Measurements from ENCODE around the gene ZCCHC18.
"Not testable (repeated sequence)": the region's sequence is repeated elsewhere in the genome, so short reads cannot be mapped to it uniquely, and the experiment has no call there.

The ZCCHC18 gene

DNA sequence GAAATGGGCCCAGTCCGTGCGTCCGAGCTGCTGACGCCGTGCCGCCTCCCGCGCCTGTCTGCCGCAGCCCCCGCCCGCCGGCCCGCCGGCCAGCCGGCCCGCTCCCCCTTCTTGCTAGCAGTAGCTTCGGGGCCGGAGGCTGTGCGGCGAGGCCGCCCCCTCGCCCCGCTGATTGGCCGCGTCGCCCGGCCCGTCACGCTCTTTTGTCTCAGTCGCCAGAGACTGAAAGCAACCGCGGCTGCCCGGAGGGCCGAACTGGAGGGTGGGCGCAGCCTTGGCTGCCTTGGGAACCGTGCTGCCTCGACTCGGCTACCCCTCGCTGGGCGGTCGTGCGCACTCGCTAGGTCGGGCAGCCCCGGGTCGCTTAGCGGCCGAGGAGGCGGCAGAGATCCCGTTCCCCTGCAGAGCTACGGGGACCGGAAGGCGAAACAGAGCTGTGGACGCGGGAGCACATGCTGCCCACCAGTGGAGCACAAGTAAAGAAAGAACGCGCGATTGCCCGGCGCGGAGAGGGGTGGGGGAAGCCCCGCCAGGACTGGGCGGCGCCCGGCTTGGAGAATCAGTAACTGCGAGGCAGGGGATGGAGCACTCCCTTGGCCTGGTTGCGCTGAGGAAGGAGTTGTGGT is at the start of gene ZCCHC18:
TSS of gene ZCCHC18 (plus strand) at position 198 of the 626 bp plus-strand sequence. CDS start 1,589 bp downstream, outside the sequence.
- CTCF ChIA-PET: interaction anchor here (1.0 to 3.7 kb wide), 7 partner anchors 11 to 267 kb away, joined by 3 to 15 read pairs (median 8); partner anchors contain the start of gene SLC25A53
- H3K27ac Mint-ChIP-seq: peak within 1 kb of the TSS; percentile 42
- no peaks in the 10 kb centered on the region for H3K9me3 Mint-ChIP-seq
- peak; percentile 55 for DNase-seq
- peak within 1 kb of the TSS; percentile 80 for H3K4me3 Mint-ChIP-seq
- H3K27me3 Mint-ChIP-seq: peaks cover 4% of the 10 kb centered on the region
- peaks cover 25% of the 10 kb centered on the region for H3K4me1 Mint-ChIP-seq
- no peaks in the 10 kb centered on the region for H3K36me3 Mint-ChIP-seq

DNA sequence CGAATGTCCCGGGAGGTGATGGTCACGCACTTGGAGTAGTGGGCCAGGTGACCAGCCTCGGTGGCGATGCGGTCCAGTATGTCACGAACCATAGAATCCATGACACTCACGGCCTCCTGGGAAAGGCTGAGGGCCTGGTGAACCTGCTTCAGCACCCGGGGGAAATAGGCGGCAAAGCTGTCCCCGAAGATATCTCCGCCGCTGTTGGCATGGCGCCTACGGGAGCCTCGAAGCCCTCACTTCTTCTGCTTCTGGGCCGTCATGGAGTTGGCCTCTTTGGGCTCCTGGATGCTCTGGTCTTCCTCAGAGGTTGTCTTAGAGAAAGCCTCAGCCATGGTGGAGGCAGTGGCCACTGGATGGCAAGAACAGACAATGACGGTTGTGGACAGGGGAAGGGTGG is 49.7 kb upstream of the ZCCHC18 start:
- H3K27me3 Mint-ChIP-seq, CTCF ChIA-PET, H3K9me3 Mint-ChIP-seq, DNase-seq, H3K27ac Mint-ChIP-seq, H3K4me1 Mint-ChIP-seq, H3K36me3 Mint-ChIP-seq, H3K4me3 Mint-ChIP-seq: not testable (repeated sequence)

- CTCF ChIA-PET, H3K27ac Mint-ChIP-seq, DNase-seq, H3K36me3 Mint-ChIP-seq, H3K4me1 Mint-ChIP-seq, H3K27me3 Mint-ChIP-seq, H3K4me3 Mint-ChIP-seq, H3K9me3 Mint-ChIP-seq: not testable (repeated sequence)
Observed at GRCh38 chrX:104075778-104076445, 36.4 kb upstream of the ZCCHC18 start, which contains the start of gene TMSB15C. TMSB15C (minus strand) TSS chrX:104076236.

DNA sequence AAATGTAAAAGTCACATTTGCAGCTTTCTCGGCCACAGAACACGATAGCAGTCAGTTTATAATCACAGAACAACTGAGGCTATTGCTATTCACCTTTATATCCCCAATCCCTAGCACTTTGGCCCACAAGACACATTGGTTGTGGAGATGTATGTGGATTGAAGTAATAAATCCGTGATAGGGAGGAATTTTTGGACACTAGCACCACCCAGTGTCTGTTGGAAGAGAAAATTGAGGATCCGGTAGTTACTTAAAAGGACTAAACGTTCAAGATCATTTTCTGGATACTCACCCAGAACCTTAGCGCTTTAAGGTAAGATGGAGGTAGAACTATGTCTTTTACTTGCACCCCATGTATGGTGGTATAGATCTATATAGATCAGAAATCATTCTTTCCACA is 34.5 kb upstream of the ZCCHC18 start:
- H3K27me3 Mint-ChIP-seq, H3K36me3 Mint-ChIP-seq, DNase-seq, CTCF ChIA-PET, H3K9me3 Mint-ChIP-seq, H3K4me1 Mint-ChIP-seq, H3K27ac Mint-ChIP-seq, H3K4me3 Mint-ChIP-seq: not testable (repeated sequence)

DNA sequence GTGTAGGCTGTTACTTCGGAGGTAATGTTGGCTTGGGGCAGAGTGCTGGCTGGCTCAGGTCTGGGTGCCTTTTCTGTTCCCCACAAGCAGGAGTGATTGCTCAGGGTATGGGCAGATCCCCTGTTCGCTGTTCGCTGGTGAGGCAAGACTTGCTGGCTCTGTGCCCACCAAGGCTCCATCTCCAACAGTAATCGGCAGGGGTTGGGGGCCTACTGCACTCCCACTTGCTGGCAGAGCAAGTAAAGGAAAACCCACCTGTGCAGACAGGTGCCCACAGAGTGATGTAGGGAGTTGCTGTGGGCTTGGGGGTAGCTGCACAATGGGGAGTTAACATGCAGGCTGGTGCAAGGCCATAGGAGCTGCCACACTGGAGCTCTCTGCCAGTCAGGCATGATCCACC is 28.3 kb upstream of the ZCCHC18 start:
- peaks cover 7% of the 10 kb centered on the region for H3K27me3 Mint-ChIP-seq
- no peak for DNase-seq

DNA sequence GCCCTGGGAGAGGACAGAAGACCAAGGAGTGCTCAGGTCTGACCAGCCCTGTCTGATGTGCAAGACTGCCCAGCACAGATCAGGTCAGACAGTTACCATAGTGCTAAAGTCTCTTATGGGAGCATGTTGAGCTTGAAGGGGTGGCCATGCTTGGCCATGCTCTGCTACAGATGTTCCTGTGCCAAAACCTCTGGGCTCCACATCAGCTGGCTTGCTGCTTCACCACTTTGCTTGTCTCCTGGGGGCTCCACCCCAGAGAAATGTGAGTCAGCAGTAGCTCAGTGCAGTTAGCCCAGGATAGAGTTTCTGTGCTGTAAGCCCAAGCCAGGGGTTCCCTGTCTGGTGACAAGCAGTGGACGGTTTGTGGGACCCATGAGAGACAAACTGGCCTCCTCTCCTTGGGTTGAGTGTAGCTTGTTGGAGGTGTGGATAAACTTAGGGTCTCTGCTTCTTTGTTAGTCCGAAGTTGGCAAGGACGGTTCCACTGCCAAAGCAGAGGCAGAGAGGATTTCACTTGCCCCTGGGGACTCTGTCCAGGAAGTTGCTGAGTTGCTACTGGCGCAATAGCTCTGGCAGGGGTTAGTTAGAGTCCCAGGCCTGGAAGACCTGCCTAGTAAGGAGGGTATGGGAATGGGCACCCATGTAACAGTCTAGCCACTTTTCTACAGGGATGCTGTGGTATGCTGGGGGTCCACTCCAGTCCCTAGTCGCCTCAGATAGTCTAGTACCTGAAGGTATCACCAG is 27.6 kb upstream of the ZCCHC18 start:
- H3K36me3 Mint-ChIP-seq: no peaks in the 10 kb centered on the region
- H3K27me3 Mint-ChIP-seq: peaks cover 7% of the 10 kb centered on the region
- H3K27ac Mint-ChIP-seq: no peak overlapping the region
- CTCF ChIA-PET: no interaction called here
- no peaks in the 10 kb centered on the region for H3K4me1 Mint-ChIP-seq
- no peak for DNase-seq
- no peaks in the 10 kb centered on the region for H3K9me3 Mint-ChIP-seq
- no peak overlapping the region for H3K4me3 Mint-ChIP-seq

More for the DNA sequence above, 28.3 kb upstream of the ZCCHC18 start:
- CTCF ChIA-PET: no interaction called here
- no peak overlapping the region for H3K4me3 Mint-ChIP-seq
- no peaks in the 10 kb centered on the region for H3K4me1 Mint-ChIP-seq
- no peaks in the 10 kb centered on the region for H3K36me3 Mint-ChIP-seq
- H3K9me3 Mint-ChIP-seq: no peaks in the 10 kb centered on the region
- no peak overlapping the region for H3K27ac Mint-ChIP-seq

GRCh38 chrX:104085477-104085876 is 26.8 kb upstream of the ZCCHC18 start:
- DNase-seq: no peak
- H3K36me3 Mint-ChIP-seq: no peaks in the 10 kb centered on the region
- peaks cover 7% of the 10 kb centered on the region for H3K27me3 Mint-ChIP-seq
- CTCF ChIA-PET: no interaction called here
- H3K4me3 Mint-ChIP-seq: no peak overlapping the region
- no peak overlapping the region for H3K27ac Mint-ChIP-seq
- no peaks in the 10 kb centered on the region for H3K9me3 Mint-ChIP-seq
- no peaks in the 10 kb centered on the region for H3K4me1 Mint-ChIP-seq

DNA sequence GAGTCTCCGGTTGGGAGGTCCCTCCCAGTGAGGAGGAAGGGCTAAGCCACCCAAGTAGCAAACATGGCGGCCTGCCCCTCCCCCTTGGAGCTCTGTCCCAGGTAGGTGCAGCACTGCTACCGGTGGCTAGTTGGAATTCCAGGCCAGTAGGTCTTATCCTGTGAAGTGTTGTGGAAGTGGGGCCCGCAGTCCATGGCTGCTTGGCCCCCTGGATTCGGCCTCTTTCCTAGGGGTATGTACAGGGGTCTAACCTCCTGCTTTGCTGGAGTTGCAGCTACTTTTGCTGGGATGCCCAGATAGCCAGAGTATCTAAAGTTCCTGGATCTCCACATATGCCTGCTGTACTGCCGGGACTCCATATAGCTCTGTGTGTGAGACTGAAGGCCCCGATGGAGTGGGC is 26.4 kb upstream of the ZCCHC18 start:
- CTCF ChIA-PET: no interaction called here
- no peaks in the 10 kb centered on the region for H3K36me3 Mint-ChIP-seq
- no peak overlapping the region for H3K27ac Mint-ChIP-seq
- H3K27me3 Mint-ChIP-seq: peaks cover 7% of the 10 kb centered on the region
- no peak overlapping the region for H3K4me3 Mint-ChIP-seq
- no peaks in the 10 kb centered on the region for H3K4me1 Mint-ChIP-seq
- no peak for DNase-seq
- H3K9me3 Mint-ChIP-seq: no peaks in the 10 kb centered on the region

- no peaks in the 10 kb centered on the region for H3K36me3 Mint-ChIP-seq
- H3K27ac Mint-ChIP-seq: no peak overlapping the region
- DNase-seq: peak; percentile 63
- peaks cover 4% of the 10 kb centered on the region for H3K27me3 Mint-ChIP-seq
- no peaks in the 10 kb centered on the region for H3K4me1 Mint-ChIP-seq
- no peaks in the 10 kb centered on the region for H3K9me3 Mint-ChIP-seq
- CTCF ChIA-PET: interaction anchor here (1.3 to 2.8 kb wide), 6 partner anchors 13 to 253 kb away, joined by 3 to 18 read pairs (median 6); no protein-coding TSS in a partner anchor
- no peak overlapping the region for H3K4me3 Mint-ChIP-seq
Observed at GRCh38 chrX:104098151-104098808, 14.0 kb upstream of the ZCCHC18 start.

- H3K27me3 Mint-ChIP-seq: peaks cover 4% of the 10 kb centered on the region
- H3K36me3 Mint-ChIP-seq: no peaks in the 10 kb centered on the region
- no peak for DNase-seq
- CTCF ChIA-PET: interaction anchor here (1.3 to 2.9 kb wide), 7 partner anchors 10 to 254 kb away, joined by 3 to 18 read pairs (median 6); no protein-coding TSS in a partner anchor
- H3K4me1 Mint-ChIP-seq: no peaks in the 10 kb centered on the region
- H3K9me3 Mint-ChIP-seq: no peaks in the 10 kb centered on the region
- no peak overlapping the region for H3K27ac Mint-ChIP-seq
- no peak overlapping the region for H3K4me3 Mint-ChIP-seq
Observed at GRCh38 chrX:104098919-104099318, 13.4 kb upstream of the ZCCHC18 start.

DNA sequence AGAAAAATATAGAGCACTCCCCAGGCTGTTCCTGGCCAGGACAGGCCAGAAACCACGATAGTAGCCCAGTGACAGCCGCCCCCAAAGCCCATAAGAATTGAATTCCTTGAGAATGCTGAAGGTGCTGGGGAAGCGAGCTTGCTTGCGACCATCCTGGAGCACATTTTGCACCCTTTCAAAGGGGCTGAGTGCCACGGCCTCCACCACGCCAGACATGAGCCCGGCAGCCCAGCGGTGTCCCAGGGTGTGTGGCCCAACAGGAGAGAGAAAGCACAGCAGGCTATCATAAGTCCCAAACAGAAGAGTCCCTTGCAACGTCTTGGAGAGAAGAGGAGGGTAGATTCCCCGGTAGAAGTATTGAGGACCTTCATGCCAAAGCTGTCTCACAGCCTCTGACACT is 7.6 kb upstream of the ZCCHC18 start:
- Mint-ChIP-seq H3K4me3 (no peak overlapping the region), H3K9me3 (no peaks in the 10 kb centered on the region), H3K27ac (no peak overlapping the region), H3K36me3 (no peaks in the 10 kb centered on the region), H3K27me3 (peaks cover 7% of the 10 kb centered on the region), H3K4me1 (no peaks in the 10 kb centered on the region)
- CTCF ChIA-PET: no interaction called here
- DNase-seq: no peak

DNA sequence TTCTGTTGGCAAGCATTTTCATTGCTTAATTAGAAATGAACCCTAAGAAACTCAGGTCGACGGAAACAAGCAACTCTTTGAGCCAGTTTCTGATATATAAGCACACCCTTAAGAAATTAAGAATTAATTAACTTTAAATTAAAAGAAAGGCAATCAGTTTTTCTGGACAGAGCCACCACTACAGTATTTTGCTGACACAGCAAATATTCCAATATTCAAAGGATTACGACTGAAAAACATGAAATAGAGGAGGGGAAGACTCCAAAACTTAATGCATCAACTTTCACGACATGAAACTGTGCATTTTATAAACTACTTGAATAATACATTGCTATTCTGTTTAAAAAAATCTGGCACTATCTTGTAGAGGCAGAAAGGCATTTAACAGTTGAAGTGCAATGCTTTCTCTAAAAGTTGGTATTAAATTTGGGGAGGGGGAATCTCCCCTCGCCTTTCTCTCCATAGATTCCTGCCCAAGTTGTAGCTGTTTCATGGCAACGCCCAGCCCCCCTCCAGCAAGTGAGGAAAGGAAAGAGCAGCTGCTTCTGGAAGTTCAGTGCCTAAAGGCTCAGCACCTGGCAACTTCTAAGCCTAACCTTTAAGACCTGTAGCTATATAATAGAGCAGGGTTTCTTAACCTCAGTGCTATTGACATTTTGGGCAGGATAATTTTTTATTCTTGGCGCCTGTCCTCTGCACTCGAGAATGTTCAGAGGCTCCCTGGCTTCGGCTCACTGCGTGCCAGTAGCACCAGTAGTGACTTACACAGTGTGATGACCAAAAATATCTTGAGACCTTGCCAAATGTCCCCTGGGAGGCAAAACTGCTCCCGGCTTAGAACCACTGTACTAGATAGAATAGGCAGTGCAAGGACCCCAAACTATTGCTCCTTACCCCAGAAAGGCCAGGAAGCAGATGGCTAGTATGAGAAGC is 6.7 kb upstream of the ZCCHC18 start:
- Mint-ChIP-seq H3K27ac (no peak overlapping the region), H3K4me1 (peaks cover 9% of the 10 kb centered on the region), H3K36me3 (no peaks in the 10 kb centered on the region), H3K4me3 (no peak overlapping the region), H3K9me3 (no peaks in the 10 kb centered on the region), H3K27me3 (peaks cover 7% of the 10 kb centered on the region)
- DNase-seq: no peak
- CTCF ChIA-PET: interaction anchor here (0.7 kb wide), 1 partner anchor 30 kb away, joined by 4 read pairs; no protein-coding TSS in a partner anchor

DNA sequence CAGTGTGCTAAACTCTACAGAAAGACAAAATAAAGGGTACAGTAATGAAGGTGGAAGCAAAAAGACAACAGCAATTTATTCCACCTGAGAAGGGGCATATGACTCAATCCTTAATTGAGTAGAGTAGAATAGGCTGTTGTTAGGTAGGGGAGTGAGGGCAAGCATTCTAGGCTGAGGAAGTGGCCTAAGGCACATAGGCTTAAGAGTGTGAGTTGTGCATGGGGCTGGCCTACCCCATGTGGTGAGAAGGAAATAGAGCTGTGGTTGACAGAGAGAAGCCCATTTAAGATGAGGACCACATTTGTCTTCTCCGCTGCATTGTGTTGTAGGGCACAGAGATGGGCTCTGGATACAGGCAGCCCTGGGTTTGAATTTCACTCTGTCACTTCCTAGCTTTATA is 3.4 kb upstream of the ZCCHC18 start:
- Mint-ChIP-seq H3K27me3 (peaks cover 11% of the 10 kb centered on the region), H3K4me3 (no peak overlapping the region), H3K36me3 (no peaks in the 10 kb centered on the region), H3K9me3 (no peaks in the 10 kb centered on the region), H3K27ac (no peak overlapping the region), H3K4me1 (peaks cover 25% of the 10 kb centered on the region)
- DNase-seq: no peak
- CTCF ChIA-PET: interaction anchor here (1.5 to 1.8 kb wide), 2 partner anchors 9 to 28 kb away, joined by 8 to 9 read pairs; no protein-coding TSS in a partner anchor

Measured in activated naive CD4-positive, alpha-beta T cell treated with anti-CD3 and anti-CD28 coated beads, Interleukin-2, amount 10 ng/mL, durations not matched to agents 7 days and 5 days (primary cell).